Measurements from ENCODE around the gene PDE9A. TPM values are rescaled to one million over a fixed set of nuclear protein-coding genes. Genes with fewer than 3 reads are reported as not detected.
"Not testable (repeated sequence)": the region's sequence is repeated elsewhere in the genome, so short reads cannot be mapped to it uniquely, and the experiment has no call there.

Gene PDE9A
- total and polyA plus RNA-seq, 5 donors from 2014 or later: 1.4 to 7.3 (median 2.6) TPM

DNA sequence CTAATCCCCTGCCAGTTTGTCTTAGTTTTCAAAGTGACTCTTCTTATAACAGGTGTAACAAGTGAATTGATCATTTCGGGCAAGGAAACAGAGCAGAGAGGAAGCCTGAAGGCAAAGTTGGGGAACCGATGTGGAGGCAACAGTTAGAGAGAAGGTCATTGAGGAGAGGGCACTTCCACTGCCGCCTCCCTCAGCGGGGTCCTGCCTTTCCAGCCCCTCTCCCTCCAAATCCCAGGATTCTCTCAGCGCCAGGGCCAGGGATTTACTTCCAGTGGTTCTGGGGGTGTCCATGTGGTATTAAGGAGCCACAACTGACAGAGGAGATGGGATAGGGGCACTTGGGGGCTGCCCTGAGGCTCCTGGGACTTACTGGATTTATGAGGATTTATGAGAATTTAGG, 39.7 kb upstream of the PDE9A start:
- Histone ChIP-seq H3K9me3 (ENCODE audit: control insufficient read depth in 2 of 2, low read length in 2 of 2) (peaks cover 0 to 2% of the 10 kb centered on the region in 2 experiments), H3K27ac (ENCODE audit: insufficient read depth, low read length, poor library complexity, severe bottlenecking) (no peak overlapping the region), H3K36me3 (ENCODE audit: control insufficient read depth, insufficient read depth, low read length) (no peaks in the 10 kb centered on the region), H3K27me3 (ENCODE audit: control insufficient read depth, insufficient read depth, low read length) (peaks cover 2% of the 10 kb centered on the region), H3K4me1 (ENCODE audit: control insufficient read depth, insufficient read depth, low read length, poor library complexity, severe bottlenecking) (peaks cover 20% of the 10 kb centered on the region), H3K4me3 (ENCODE audit: low read depth, low read length) (no peak overlapping the region)
- Mint-ChIP-seq H3K36me3 (no peaks in the 10 kb centered on the region), H3K27ac (no peak overlapping the region), H3K4me1 (peaks cover 0 to 4% (median 2%) of the 10 kb centered on the region in 4 donors), H3K27me3 (peaks cover 4% of the 10 kb centered on the region), H3K9me3 (peaks cover 0 to 13% (median 1%) of the 10 kb centered on the region in 7 donors), H3K4me3 (peak overlapping the region in 2 of 4 donors; percentile 1 to 4)
- no peak for ATAC-seq (ENCODE audit: low read depth in 2 of 2)
- no peak for DNase-seq

DNA sequence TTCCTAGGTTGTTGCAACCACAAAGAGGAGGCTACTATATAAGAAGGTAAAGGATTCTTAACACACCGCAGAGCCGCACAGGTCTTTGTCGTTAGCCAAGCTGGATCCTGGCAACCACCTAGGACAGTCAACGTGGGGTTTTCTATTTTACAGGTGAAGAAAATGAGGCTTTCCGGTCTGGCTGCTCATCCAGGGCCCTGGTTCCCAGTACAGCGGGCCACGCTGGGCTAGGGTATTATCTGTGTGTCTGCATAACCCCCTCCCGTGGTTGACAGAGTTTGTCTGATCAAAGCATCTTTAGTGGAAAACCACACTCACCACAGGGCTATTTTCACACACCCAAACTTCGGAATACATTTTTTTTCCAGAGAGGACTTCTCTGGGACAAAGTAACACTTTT, 39.0 kb upstream of the PDE9A start:
- H3K9me3 ChIP-seq (ENCODE audit: control insufficient read depth in 2 of 2, low read length in 2 of 2): peaks cover 0 to 2% of the 10 kb centered on the region in 2 experiments
- H3K4me3 ChIP-seq (ENCODE audit: low read depth, low read length): peak overlapping the region; percentile 12
- DNase-seq (peak in 2 of 3 donors; percentile 21 to 26), ATAC-seq (ENCODE audit: low read depth in 2 of 2) (no peak)
- Mint-ChIP-seq H3K4me3 (no peak overlapping the region), H3K9me3 (peaks cover 0 to 13% (median 1%) of the 10 kb centered on the region in 7 donors), H3K27ac (peak overlapping the region in 2 of 3 donors; percentile 63 to 81), H3K4me1 (peaks cover 0 to 4% (median 2%) of the 10 kb centered on the region in 4 donors), H3K36me3 (no peaks in the 10 kb centered on the region), H3K27me3 (peaks cover 4% of the 10 kb centered on the region)
- H3K4me1 ChIP-seq (ENCODE audit: control insufficient read depth, insufficient read depth, low read length, poor library complexity, severe bottlenecking): peaks cover 20% of the 10 kb centered on the region
- H3K27me3 ChIP-seq (ENCODE audit: control insufficient read depth, insufficient read depth, low read length): peaks cover 2% of the 10 kb centered on the region
- no peaks in the 10 kb centered on the region for H3K36me3 ChIP-seq (ENCODE audit: control insufficient read depth, insufficient read depth, low read length)
- no peak overlapping the region for H3K27ac ChIP-seq (ENCODE audit: insufficient read depth, low read length, poor library complexity, severe bottlenecking)

DNA sequence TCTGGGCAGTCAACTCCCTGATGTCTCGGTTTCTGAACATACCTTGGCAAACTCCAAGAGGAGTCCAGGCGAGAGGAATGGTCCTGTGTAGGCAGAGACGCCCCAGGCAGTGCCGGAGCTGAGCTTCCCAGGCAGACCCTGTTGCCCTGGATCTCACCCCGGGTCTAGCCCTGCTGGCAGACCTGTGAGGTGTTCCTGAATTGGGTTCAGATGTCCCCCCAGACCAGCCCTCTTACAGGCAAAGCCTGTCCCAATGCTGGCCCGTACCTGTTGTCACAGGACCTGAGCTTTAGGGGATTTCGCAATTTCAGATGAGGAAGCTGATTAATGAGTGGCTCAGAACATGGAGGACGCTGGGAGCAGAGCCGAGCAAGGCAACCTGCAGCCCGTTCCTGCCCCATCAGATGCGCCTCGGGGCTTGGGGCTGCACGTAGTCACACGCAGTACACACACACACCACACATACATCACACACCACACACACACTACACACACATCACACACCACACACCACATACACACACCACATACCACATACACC, 38.5 kb upstream of the PDE9A start:
- H3K4me1 ChIP-seq (ENCODE audit: control insufficient read depth, insufficient read depth, low read length, poor library complexity, severe bottlenecking): peaks cover 20% of the 10 kb centered on the region
- Mint-ChIP-seq H3K27me3 (peaks cover 4% of the 10 kb centered on the region), H3K4me1 (peaks cover 0 to 4% (median 2%) of the 10 kb centered on the region in 4 donors), H3K9me3 (peaks cover 0 to 13% (median 1%) of the 10 kb centered on the region in 7 donors), H3K36me3 (no peaks in the 10 kb centered on the region), H3K4me3 (no peak overlapping the region), H3K27ac (peak overlapping the region in 2 of 3 donors; percentile 63 to 81)
- peaks cover 0 to 2% of the 10 kb centered on the region in 2 experiments for H3K9me3 ChIP-seq (ENCODE audit: control insufficient read depth in 2 of 2, low read length in 2 of 2)
- DNase-seq (peak in 2 of 3 donors; percentile 40 to 67), ATAC-seq (ENCODE audit: low read depth in 2 of 2) (peak; percentile 39 to 52)
- H3K27me3 ChIP-seq (ENCODE audit: control insufficient read depth, insufficient read depth, low read length): peaks cover 2% of the 10 kb centered on the region
- no peaks in the 10 kb centered on the region for H3K36me3 ChIP-seq (ENCODE audit: control insufficient read depth, insufficient read depth, low read length)
- H3K27ac ChIP-seq (ENCODE audit: insufficient read depth, low read length, poor library complexity, severe bottlenecking): no peak overlapping the region
- peak overlapping the region; percentile 12 for H3K4me3 ChIP-seq (ENCODE audit: low read depth, low read length)

DNA sequence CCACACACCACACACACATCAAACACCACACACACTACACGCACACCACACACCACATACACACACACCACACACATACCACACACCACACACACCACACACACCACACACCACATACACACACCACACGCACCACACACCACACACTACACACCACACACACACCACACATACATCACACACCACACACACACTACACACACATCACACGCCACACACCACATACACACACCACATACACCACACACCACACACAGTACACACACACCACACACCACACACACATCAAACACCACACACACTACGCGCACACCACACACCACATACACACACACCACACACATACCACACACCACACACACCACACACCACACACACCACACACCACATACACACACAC, 38.0 kb upstream of the PDE9A start:
- H3K4me3 ChIP-seq (ENCODE audit: low read depth, low read length); H3K4me3 Mint-ChIP-seq; DNase-seq; ATAC-seq (ENCODE audit: low read depth in 2 of 2); H3K27me3 ChIP-seq (ENCODE audit: control insufficient read depth, insufficient read depth, low read length); H3K4me1 Mint-ChIP-seq; H3K27ac ChIP-seq (ENCODE audit: insufficient read depth, low read length, poor library complexity, severe bottlenecking); H3K36me3 ChIP-seq (ENCODE audit: control insufficient read depth, insufficient read depth, low read length); H3K27ac Mint-ChIP-seq; H3K27me3 Mint-ChIP-seq; H3K9me3 ChIP-seq (ENCODE audit: control insufficient read depth in 2 of 2, low read length in 2 of 2); H3K36me3 Mint-ChIP-seq: not testable (repeated sequence)
- peaks cover 0 to 13% (median under 1%) of the 10 kb centered on the region in 7 donors for H3K9me3 Mint-ChIP-seq
- H3K4me1 ChIP-seq (ENCODE audit: control insufficient read depth, insufficient read depth, low read length, poor library complexity, severe bottlenecking): peaks cover 20% of the 10 kb centered on the region

DNA sequence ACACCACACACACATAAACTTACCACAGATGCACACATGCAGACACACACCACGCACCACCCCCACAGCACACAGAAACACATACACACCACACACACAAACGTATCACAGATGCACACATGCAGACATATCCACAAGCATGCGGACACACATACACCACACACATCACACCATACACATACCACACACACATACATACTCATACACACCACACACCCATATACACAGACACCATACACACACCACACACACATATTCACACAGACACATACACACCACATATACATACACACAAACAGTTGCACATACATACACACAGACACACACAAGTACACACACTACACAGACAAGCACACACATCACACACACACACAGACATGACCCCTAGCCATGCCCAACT, 37.5 kb upstream of the PDE9A start:
- H3K27ac Mint-ChIP-seq: no peak overlapping the region
- H3K4me1 ChIP-seq (ENCODE audit: control insufficient read depth, insufficient read depth, low read length, poor library complexity, severe bottlenecking): peaks cover 20% of the 10 kb centered on the region

DNA sequence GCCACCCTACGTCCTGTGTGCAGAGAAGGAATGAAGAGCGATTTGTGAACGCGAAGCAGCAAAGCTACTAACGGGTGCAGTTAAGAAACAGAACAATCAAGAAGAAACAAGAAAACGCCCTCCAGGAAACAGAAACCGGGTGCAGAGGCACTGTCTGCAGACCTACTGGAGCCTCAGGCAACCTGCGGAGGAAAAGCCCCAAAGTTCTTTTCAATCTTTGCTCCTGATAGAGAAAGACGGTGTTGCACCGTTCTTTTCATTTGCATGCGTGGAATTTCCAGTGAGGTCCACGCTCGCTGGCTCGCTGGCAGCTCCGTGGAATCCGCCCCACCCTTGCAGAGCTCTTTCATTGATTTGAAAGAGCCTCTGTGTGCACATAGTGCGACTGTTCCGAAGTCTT, 37.0 kb upstream of the PDE9A start:
- Mint-ChIP-seq H3K4me3 (no peak overlapping the region), H3K9me3 (peaks cover 0 to 13% (median 0%) of the 10 kb centered on the region in 7 donors), H3K36me3 (no peaks in the 10 kb centered on the region), H3K27me3 (peaks cover 10% of the 10 kb centered on the region), H3K4me1 (peaks cover 0 to 3% (median 0%) of the 10 kb centered on the region in 4 donors), H3K27ac (no peak overlapping the region)
- peak; percentile 72 to 73 for ATAC-seq (ENCODE audit: low read depth in 2 of 2)
- Histone ChIP-seq H3K27ac (ENCODE audit: insufficient read depth, low read length, poor library complexity, severe bottlenecking) (no peak overlapping the region), H3K36me3 (ENCODE audit: control insufficient read depth, insufficient read depth, low read length) (no peaks in the 10 kb centered on the region), H3K4me3 (ENCODE audit: low read depth, low read length) (peak overlapping the region; percentile 72), H3K27me3 (ENCODE audit: control insufficient read depth, insufficient read depth, low read length) (peaks cover 2% of the 10 kb centered on the region), H3K4me1 (ENCODE audit: control insufficient read depth, insufficient read depth, low read length, poor library complexity, severe bottlenecking) (peaks cover 20% of the 10 kb centered on the region), H3K9me3 (ENCODE audit: control insufficient read depth in 2 of 2, low read length in 2 of 2) (peaks cover 0 to 2% of the 10 kb centered on the region in 2 experiments)
- DNase-seq: peak in 2 of 3 donors; percentile 51 to 79

More for the DNA sequence above, 37.5 kb upstream of the PDE9A start:
- ATAC-seq (ENCODE audit: low read depth in 2 of 2) (no peak), DNase-seq (no peak)
- Mint-ChIP-seq H3K36me3 (no peaks in the 10 kb centered on the region), H3K27me3 (peaks cover 10% of the 10 kb centered on the region), H3K9me3 (peaks cover 0 to 13% (median 0%) of the 10 kb centered on the region in 7 donors), H3K4me3 (no peak overlapping the region), H3K4me1 (peaks cover 0 to 3% (median 0%) of the 10 kb centered on the region in 4 donors)
- peaks cover 2% of the 10 kb centered on the region for H3K27me3 ChIP-seq (ENCODE audit: control insufficient read depth, insufficient read depth, low read length)
- H3K27ac ChIP-seq (ENCODE audit: insufficient read depth, low read length, poor library complexity, severe bottlenecking): no peak overlapping the region
- H3K36me3 ChIP-seq (ENCODE audit: control insufficient read depth, insufficient read depth, low read length): no peaks in the 10 kb centered on the region
- H3K9me3 ChIP-seq (ENCODE audit: control insufficient read depth in 2 of 2, low read length in 2 of 2): peaks cover 0 to 2% of the 10 kb centered on the region in 2 experiments
- peak overlapping the region; percentile 72 for H3K4me3 ChIP-seq (ENCODE audit: low read depth, low read length)

DNA sequence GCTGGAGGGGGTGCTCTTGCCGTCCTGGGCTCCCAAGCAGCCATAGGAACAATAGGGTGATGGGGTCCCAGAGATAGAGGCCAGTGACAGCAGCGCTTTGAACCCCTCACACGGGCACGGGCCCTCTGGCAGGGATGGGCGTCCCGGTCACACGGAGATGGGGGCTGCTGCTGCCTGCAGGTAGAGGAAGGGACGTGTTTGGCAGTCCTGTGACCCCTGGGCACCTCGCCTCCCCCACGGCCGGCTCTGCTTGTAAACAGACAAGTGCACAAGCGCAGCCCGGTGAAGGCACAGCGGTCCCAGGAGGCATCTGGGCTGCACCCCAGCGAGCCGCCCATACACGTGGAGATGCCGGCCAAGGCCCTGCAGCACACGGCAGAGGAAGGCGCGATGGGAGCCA, 36.5 kb upstream of the PDE9A start:
- Histone ChIP-seq H3K9me3 (ENCODE audit: control insufficient read depth in 2 of 2, low read length in 2 of 2) (peaks cover 0 to 2% of the 10 kb centered on the region in 2 experiments), H3K36me3 (ENCODE audit: control insufficient read depth, insufficient read depth, low read length) (no peaks in the 10 kb centered on the region), H3K27me3 (ENCODE audit: control insufficient read depth, insufficient read depth, low read length) (peaks cover 2% of the 10 kb centered on the region), H3K4me3 (ENCODE audit: low read depth, low read length) (peak overlapping the region; percentile 72), H3K4me1 (ENCODE audit: control insufficient read depth, insufficient read depth, low read length, poor library complexity, severe bottlenecking) (peaks cover 20% of the 10 kb centered on the region), H3K27ac (ENCODE audit: insufficient read depth, low read length, poor library complexity, severe bottlenecking) (no peak overlapping the region)
- Mint-ChIP-seq H3K9me3 (peaks cover 0 to 11% (median 0%) of the 10 kb centered on the region in 7 donors), H3K27me3 (peaks cover 10% of the 10 kb centered on the region), H3K4me1 (peaks cover 0 to 3% (median 0%) of the 10 kb centered on the region in 4 donors), H3K4me3 (no peak overlapping the region), H3K36me3 (no peaks in the 10 kb centered on the region), H3K27ac (no peak overlapping the region)
- ATAC-seq (ENCODE audit: low read depth in 2 of 2): no peak
- DNase-seq: no peak

DNA sequence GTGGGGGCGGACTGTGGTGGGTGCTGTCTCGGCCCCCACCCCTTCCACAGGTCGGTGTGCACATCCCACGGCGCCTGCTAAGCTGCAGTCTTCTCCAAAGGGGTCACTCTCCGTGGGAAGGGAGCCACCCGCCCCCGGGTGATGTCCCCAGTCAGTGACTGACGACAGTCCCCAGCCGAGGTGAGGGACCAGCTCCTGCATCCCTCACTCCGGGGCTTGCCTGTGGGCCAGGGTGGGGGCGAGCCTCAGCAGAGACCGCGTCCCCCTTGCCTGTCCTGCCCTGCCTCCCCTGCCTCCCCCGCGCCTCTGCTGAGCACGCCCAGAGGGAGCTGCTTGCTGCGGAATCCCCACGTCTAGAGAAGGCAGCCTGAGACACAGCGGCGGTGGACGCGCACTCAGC, 35.9 kb upstream of the PDE9A start:
- Mint-ChIP-seq H3K4me1 (peaks cover 0 to 3% (median 0%) of the 10 kb centered on the region in 4 donors), H3K9me3 (peaks cover 0 to 6% (median 0%) of the 10 kb centered on the region in 7 donors), H3K27me3 (peaks cover 10% of the 10 kb centered on the region), H3K27ac (peak overlapping the region in 1 of 3 donors; percentile 50), H3K36me3 (no peaks in the 10 kb centered on the region), H3K4me3 (no peak overlapping the region)
- no peak overlapping the region for H3K27ac ChIP-seq (ENCODE audit: insufficient read depth, low read length, poor library complexity, severe bottlenecking)
- H3K4me3 ChIP-seq (ENCODE audit: low read depth, low read length): no peak overlapping the region
- ATAC-seq (ENCODE audit: low read depth in 2 of 2) (no peak), DNase-seq (no peak)
- H3K36me3 ChIP-seq (ENCODE audit: control insufficient read depth, insufficient read depth, low read length): no peaks in the 10 kb centered on the region
- H3K4me1 ChIP-seq (ENCODE audit: control insufficient read depth, insufficient read depth, low read length, poor library complexity, severe bottlenecking): peaks cover 20% of the 10 kb centered on the region
- H3K27me3 ChIP-seq (ENCODE audit: control insufficient read depth, insufficient read depth, low read length): peaks cover 2% of the 10 kb centered on the region
- H3K9me3 ChIP-seq (ENCODE audit: control insufficient read depth in 2 of 2, low read length in 2 of 2): no peaks in the 10 kb centered on the region
